ENCODE data around the gene AFF3.

The AFF3 gene

DNA sequence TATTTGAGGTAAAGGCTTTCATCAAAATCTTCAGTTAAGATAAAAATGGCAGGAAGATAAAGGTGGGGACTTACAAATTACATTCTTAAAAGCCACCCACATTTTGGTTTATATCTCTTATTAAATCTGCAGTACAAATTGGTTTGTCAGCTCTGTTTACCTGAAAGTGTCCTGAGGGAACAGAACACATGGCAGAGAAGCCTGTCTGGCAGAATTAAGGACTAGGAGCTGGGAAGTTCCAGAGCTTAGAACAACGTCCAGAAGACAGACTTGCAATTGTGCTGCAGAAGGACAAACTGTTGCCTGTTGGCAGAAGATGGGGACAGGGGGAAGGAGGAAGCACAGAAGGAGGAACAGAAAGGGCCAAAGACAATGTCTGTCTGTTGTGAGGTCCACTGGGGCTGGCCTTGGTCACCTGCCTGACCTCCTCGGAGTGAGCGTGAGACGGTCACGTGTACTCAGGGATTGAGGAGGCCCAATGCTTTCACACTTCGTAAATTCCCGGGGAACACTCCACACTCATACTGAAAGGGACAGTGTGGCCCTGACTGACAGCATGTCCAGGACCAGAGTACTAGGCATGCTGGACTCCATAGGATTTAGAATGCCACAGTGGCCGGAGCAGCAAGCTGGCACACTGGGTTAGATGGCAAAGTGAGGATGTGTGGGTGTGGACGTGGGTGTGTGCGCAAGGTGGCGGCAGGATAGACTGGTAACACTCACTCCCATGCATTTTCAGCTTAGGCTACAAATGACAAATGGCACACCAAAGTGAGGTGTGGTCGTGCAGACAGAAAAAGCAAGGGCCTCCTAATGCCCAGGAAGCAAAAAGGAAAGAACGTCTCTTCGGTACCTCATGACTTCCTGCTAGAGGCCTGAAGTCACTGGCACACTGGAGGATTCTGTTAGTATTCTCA lies 441.6 kb downstream of the AFF3 start:
- DNase-seq (ENCODE audit: low read depth in 2 of 2) = no peak

- no peak for DNase-seq (ENCODE audit: low read depth in 2 of 2)
Observed at GRCh38 chr2:99698896-99699295, 443.5 kb downstream of the AFF3 start.

DNA sequence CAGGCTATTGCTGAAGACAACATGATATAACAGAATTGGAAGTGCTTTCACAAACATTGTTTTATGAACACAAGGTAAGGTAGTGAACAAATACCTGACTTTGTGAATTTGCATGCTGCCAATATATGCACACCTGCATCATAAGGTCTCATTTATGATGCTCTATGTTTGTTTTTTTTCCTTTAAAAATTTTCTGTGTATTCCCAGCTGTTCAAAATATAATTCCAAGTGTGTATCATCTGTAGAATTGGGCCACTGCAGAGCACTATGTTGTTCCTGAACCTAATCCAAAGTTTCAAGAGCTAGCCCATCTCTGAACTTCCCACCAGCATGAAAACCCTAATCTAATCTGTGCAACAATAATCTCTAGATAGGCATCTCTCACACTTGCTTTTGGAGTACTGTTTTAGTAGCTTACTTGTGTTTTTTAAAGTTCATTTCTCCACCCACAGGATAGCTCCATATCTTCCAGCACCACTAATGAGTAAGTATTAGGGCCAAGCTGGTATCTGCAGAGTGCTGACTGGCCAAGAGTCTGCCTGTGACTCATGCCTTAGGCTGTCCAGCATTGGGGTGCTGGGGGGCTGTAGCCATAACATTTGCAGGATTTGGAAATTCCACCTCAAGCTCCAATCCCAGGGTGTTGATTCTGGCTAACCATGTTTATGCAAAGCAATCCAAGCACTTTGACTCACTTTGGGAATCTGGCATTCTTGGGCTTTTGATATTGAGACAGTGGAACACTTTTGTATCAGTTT lies 444.4 kb downstream of the AFF3 start:
- DNase-seq (ENCODE audit: low read depth in 2 of 2) = no peak

GRCh38 chr2:99695944-99696253 lies 446.5 kb downstream of the AFF3 start:
- no peak for DNase-seq (ENCODE audit: low read depth in 2 of 2)

DNA sequence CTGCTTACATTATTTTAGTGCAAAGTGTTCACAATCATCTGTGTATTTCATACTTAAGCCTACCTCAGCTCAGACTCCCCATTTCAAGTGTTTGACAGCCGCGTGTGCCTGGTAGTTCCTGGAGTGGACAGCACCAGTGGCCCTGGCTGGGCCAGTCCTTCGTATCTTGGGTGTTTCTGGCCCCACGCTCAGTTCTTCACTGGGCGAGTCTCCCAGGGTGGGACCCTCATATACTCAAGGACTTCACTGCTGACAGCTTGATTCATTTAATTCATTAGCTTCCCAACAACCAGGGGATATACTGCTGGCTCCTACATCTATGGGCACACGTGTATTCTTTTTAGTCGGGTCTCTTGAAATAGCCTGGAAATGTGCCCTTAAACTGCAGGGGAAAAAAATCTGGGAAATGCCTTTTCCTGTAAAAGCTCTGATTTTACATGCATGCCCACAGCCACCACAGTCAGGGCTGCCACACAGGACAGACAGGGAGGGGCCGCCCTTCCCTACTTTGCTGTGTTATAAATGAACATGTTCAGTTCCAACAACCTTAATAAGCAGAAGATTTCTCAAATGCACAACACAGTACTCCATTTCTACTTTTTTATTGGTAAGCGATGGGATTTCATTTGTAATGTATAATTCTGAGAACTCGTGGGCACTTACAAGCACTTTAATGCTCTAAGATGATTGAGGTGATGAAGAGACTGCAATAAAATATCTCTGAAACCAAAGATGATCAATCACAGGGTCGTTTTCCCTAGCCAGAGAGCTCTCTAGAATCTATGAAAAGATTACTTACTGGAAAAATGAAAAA lies 447.1 kb downstream of the AFF3 start:
- no peak for DNase-seq (ENCODE audit: low read depth in 2 of 2)

DNA sequence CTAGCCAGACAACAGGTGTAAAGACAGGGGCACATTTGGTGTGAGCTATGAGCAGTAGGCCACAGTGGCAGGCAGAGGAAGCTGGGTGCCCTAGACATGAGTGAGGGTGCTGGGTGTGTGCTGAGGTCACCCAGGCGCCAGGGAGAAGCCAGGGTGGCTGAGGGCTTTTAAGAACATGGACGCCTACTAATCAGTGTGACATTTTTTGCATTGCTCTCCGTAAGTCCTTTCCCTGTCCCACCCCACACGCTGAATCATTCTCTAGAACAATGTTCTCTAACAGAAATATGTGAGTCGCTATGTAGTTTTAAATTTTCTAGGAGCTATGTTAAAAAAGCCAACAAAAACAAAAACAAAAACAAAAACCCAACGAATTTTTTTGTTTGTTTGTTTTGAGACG lies 448.1 kb downstream of the AFF3 start:
- DNase-seq (ENCODE audit: low read depth in 2 of 2) = no peak

DNA sequence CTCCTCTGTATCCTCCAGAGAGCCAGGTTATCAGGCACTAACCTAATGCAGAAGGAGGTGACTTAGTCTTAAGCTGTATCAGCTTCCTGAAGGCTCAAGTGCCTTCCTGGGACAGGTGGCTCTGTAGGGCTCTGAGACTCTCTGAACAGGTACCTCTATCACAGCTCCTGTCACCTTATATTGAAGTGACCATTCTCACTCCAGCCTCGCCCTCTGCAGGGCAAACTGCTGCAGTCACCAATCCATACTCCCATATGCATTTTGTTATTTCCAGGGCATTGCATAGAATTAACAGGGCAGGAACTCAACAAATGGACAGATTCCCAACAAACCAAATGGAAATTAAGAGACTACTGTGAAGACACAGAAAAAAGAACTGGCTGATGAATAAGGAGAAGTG lies 449.6 kb downstream of the AFF3 start:
- DNase-seq (ENCODE audit: low read depth in 2 of 2) = no peak

DNA sequence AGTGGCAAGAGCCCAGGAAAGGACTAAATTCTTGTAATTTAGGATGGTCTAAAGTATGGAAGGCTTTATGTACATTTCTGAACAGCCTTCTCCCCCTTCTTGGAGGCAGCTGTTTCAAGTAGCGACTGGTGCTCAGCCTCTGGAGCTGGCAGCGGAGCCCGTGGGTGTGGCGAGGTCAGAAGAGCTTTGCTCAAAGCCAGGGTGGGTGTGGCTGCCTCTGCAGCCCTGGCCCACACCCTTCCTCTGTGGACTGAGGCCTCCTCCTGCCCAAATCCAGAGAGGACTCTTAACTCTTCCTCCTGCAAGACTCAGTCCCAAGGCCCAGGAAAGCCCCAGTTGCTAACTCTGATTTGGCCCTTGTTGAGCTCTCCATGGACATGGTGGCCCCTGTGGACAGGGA lies 450.5 kb downstream of the AFF3 start:
- no peak for DNase-seq (ENCODE audit: low read depth in 2 of 2)

- DNase-seq (ENCODE audit: low read depth in 2 of 2) = no peak
Observed at GRCh38 chr2:99689145-99689742, 453.1 kb downstream of the AFF3 start.

- DNase-seq (ENCODE audit: low read depth in 2 of 2) = no peak
Observed at GRCh38 chr2:99688699-99689098, 453.7 kb downstream of the AFF3 start.

- DNase-seq (ENCODE audit: low read depth in 2 of 2) = no peak
Observed at GRCh38 chr2:99682275-99683060, 459.9 kb downstream of the AFF3 start.

GRCh38 chr2:99680946-99681345 lies 461.4 kb downstream of the AFF3 start:
- no peak for DNase-seq (ENCODE audit: low read depth in 2 of 2)

GRCh38 chr2:99679518-99679917 lies 462.9 kb downstream of the AFF3 start:
- no peak for DNase-seq (ENCODE audit: low read depth in 2 of 2)

- DNase-seq (ENCODE audit: low read depth in 2 of 2) = no peak
Observed at GRCh38 chr2:99678625-99679024, 463.8 kb downstream of the AFF3 start.

DNA sequence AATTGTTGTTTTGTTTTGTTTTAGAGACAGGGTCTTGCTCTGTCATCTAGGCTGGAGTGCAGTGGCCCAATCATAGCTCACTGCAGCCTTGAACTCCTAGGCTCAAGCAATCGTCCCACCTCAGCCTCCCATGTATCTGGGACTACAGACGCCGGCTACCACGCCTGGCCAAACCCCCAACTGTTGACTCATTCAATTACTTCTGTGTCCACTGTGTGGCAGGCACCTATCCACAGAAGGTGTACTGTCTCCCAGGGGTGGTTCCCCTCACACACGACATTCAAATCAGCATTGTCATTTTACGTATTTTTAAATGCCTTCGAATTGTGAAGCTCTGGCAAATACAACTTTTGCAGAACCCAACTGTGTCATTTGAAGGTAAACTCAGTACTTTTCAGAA lies 464.6 kb downstream of the AFF3 start:
- no peak for DNase-seq (ENCODE audit: low read depth in 2 of 2)

DNA sequence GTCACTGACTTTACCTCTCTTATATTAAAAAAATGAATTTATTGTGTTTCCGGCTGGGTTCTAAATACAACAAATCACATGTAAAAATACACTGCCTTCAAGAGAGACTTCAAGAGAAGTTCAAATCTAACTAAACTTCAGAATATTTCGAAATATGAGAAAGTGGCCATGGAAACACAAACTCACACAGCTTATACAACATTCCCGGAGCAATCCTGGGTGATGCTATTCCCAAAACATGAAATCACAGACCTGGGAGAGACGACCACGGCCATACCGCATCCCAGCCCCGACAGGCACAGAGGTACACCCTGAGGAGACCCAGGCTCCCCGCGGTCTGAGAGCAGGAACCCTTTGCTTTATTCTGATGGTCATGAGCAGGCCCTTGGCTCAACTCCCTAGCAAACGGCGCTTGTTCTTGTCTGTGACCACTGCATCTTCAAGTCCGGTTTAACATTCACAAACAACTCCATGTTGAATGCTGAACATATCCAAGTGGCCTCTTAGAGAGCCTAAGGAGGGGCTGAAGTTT lies 467.2 kb downstream of the AFF3 start:
- no peak for DNase-seq (ENCODE audit: low read depth in 2 of 2)

- no peak for DNase-seq (ENCODE audit: low read depth in 2 of 2)
Observed at GRCh38 chr2:99674090-99674489, 468.3 kb downstream of the AFF3 start.

DNA sequence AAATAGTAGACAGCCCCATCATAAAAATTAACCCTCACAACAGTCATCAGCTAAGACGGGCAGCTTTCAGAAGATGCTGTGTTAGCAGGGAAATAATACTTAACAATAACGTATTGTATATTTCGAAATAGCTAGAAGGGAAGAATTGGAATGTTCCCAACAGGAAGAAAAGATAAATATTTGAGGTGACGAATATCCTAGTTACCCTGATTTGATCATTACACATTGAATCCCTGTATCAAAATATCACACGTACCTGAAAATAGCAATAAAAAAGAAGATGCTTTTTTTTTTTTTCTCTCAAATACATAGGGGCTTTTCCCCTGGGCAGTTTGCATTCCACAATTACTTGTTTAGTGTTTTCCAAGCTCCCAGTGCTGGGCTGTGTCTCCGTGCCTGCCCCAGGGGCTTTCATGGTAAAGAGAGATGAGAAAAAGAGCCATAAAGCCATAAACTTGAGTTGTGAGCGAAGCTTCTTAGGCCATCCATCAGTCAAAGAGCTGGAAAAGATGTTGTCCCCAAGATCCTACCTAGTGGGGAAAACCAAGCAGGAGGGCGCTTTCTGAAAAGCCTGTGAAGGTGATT lies 469.5 kb downstream of the AFF3 start:
- DNase-seq (ENCODE audit: low read depth in 2 of 2) = no peak

- DNase-seq (ENCODE audit: low read depth in 2 of 2) = no peak
Observed at GRCh38 chr2:99670768-99671734, 471.3 kb downstream of the AFF3 start.

All from stimulated activated CD4-positive, alpha-beta T cell treated with anti-CD3 and anti-CD28 coated beads, Interleukin-1b, Interleukin-23, amount 100 ng/mL, for 4 hours (primary cell).